Uterus (tissue), 4 donors: Measurements from ENCODE around the gene CALM3. TPM values are rescaled to one million over a fixed set of nuclear protein-coding genes. Genes with fewer than 3 reads are reported as not detected.

Experiments
- DNase-seq, 2 donors: peaks; one replicate each; pipeline ENCODE4 v3.0.0-alpha.2; 2019 to 2020
- H3K27ac ChIP-seq, 2 donors: fragments of 200-600 bp; sonication (generic); 1 replicate in 1 of 2; 2 replicates in 1 of 2; pipeline ENCODE4 v1.5.1; 2016 to 2018
- H3K27me3 ChIP-seq, 2 donors: fragments of 200-600 bp; sonication (generic); one replicate each; pipeline ENCODE4 v1.5.1; 2018 to 2019; ENCODE audit warnings: control low read depth in 1 of 2
- H3K36me3 ChIP-seq, 2 donors: fragments of 200-600 bp; sonication (generic); one replicate each; pipeline ENCODE4 v1.5.1; 2019; ENCODE audit warnings: control low read depth in 1 of 2
- H3K4me1 ChIP-seq, 2 donors: fragments of 200-600 bp; sonication (generic); one replicate each; pipeline ENCODE4 v1.5.1; 2018 to 2019; ENCODE audit warnings: control low read depth in 1 of 2
- H3K4me3 ChIP-seq, 2 donors: fragments of 200-600 bp; sonication (generic); 1 replicate in 1 of 2; 2 replicates in 1 of 2; pipeline ENCODE4 v1.5.1; 2018 to 2019; ENCODE audit warnings: mild to moderate bottlenecking in 1 of 2
- H3K9me3 ChIP-seq, 2 donors: fragments of 200-600 bp; sonication (generic); one replicate each; pipeline ENCODE4 v1.5.1; 2019; ENCODE audit warnings: control low read depth in 1 of 2
- CTCF ChIP-seq, 4 experiments: fragments of 200-600 bp in 2 of 4; fragments of 450-650 bp in 2 of 4; sonication (generic) in 2 of 4; IDR thresholded peaks; one replicate each; pipeline ENCODE4 v1.5.1; 2016 to 2019; ENCODE audit warnings: antibody characterized with exemption in 4 of 4, mild to moderate bottlenecking in 2 of 4, moderate library complexity in 1 of 4
- POLR2A ChIP-seq, 2 donors: fragments of 450-650 bp; IDR thresholded peaks; one replicate each; pipeline ENCODE4 v1.6.1; 2016; ENCODE audit warnings: antibody characterized with exemption in 2 of 2, mild to moderate bottlenecking in 1 of 2, moderate library complexity in 1 of 2
- intact Hi-C: fragments of 100-400 bp; cut with DNase I; formaldehyde crosslinking; loops from one replicate; pipeline ENCODE4 v1.15.1; 2023; ENCODE audit warnings: low total_unique reads
- total RNA-seq, 4 donors: library from RNA; depleted of rRNA in 3 of 4; stranded (reverse); fragments of >200 nt in 3 of 4; gene quantifications; one replicate each; pipeline versions ENCODE4 v1.1.0 to v1.2.4, GENCODE V29; 2014 to 2023
- donor health status: DM: yes; HTN: yes; CAD: no.

The CALM3 gene
- total RNA-seq, 4 donors from 2014 or later: 83.8 to 225 (median 157) TPM

- intact Hi-C loops: no loop called here
- Histone ChIP-seq H3K27me3 (no peaks in the 10 kb centered on the region), H3K4me3 (no peak overlapping the region)
Measured at GRCh38 chr19:46603752-46604231, 2.7 kb downstream of the CALM3 start.

GRCh38 chr19:46604781-46605355 is 3.7 kb downstream of the CALM3 start:
- intact Hi-C loops: no loop called here
- H3K27me3 ChIP-seq: no peaks in the 10 kb centered on the region
- H3K9me3 ChIP-seq: no peaks in the 10 kb centered on the region
- H3K4me1 ChIP-seq: peaks cover 0 to 8% of the 10 kb centered on the region in 2 donors
- TF ChIP-seq POLR2A (IDR thresholded peaks at IDR 0.05): no peak
- TF ChIP-seq CTCF (IDR thresholded peaks at IDR 0.05): no peak
- no peak overlapping the region for H3K4me3 ChIP-seq
- H3K36me3 ChIP-seq: no peaks in the 10 kb centered on the region
- DNase-seq: no peak
- H3K27ac ChIP-seq: peak overlapping the region in 1 of 2 donors; percentile 97

More at GRCh38 chr19:46603752-46604231, 2.7 kb downstream of the CALM3 start:
- Histone ChIP-seq H3K4me1 (peaks cover 0 to 8% of the 10 kb centered on the region in 2 donors), H3K9me3 (no peaks in the 10 kb centered on the region), H3K36me3 (no peaks in the 10 kb centered on the region), H3K27ac (peak overlapping the region; percentile 97)
- no peak for DNase-seq
- TF ChIP-seq POLR2A (IDR thresholded peaks at IDR 0.05) (no peak), CTCF (IDR thresholded peaks at IDR 0.05) (no peak)

- Histone ChIP-seq H3K36me3 (no peaks in the 10 kb centered on the region), H3K4me1 (peaks cover 0 to 8% of the 10 kb centered on the region in 2 donors), H3K9me3 (no peaks in the 10 kb centered on the region)
Measured at GRCh38 chr19:46605356-46605821, 4.3 kb downstream of the CALM3 start.

GRCh38 chr19:46606019-46606418 is 4.9 kb downstream of the CALM3 start:
- Histone ChIP-seq H3K4me3 (no peak overlapping the region), H3K27ac (peak overlapping the region in 1 of 2 donors; percentile 97), H3K9me3 (no peaks in the 10 kb centered on the region), H3K36me3 (no peaks in the 10 kb centered on the region), H3K4me1 (peaks cover 0 to 8% of the 10 kb centered on the region in 2 donors), H3K27me3 (no peaks in the 10 kb centered on the region)
- no peak for DNase-seq
- no peak for TF ChIP-seq CTCF (IDR thresholded peaks at IDR 0.05)
- TF ChIP-seq POLR2A (IDR thresholded peaks at IDR 0.05): no peak
- intact Hi-C loops: no loop called here

More at GRCh38 chr19:46605356-46605821, 4.3 kb downstream of the CALM3 start:
- Histone ChIP-seq H3K4me3 (no peak overlapping the region), H3K27me3 (no peaks in the 10 kb centered on the region), H3K27ac (peak overlapping the region in 1 of 2 donors; percentile 97)
- intact Hi-C loops: no loop called here
- TF ChIP-seq POLR2A (IDR thresholded peaks at IDR 0.05) (no peak), CTCF (IDR thresholded peaks at IDR 0.05) (no peak)
- no peak for DNase-seq

- Histone ChIP-seq H3K4me3 (no peak overlapping the region), H3K4me1 (peaks cover 0 to 8% of the 10 kb centered on the region in 2 donors), H3K36me3 (no peaks in the 10 kb centered on the region), H3K27me3 (no peaks in the 10 kb centered on the region), H3K27ac (peak overlapping the region in 1 of 2 donors; percentile 20), H3K9me3 (no peaks in the 10 kb centered on the region)
- DNase-seq: no peak
- intact Hi-C loops: no loop called here
- TF ChIP-seq POLR2A (IDR thresholded peaks at IDR 0.05) (no peak), CTCF (IDR thresholded peaks at IDR 0.05) (no peak)
Measured at GRCh38 chr19:46606681-46607447, 5.7 kb downstream of the CALM3 start.
